K562 (cell line): ENCODE data around the gene JPT1. TPM values are rescaled to one million over a fixed set of nuclear protein-coding genes. Genes with fewer than 3 reads are reported as not detected.

ENCODE experiments used
- BMI1 ChIP-seq: fragments of 150-350 bp; IDR thresholded peaks from 2 replicates; pipeline ENCODE4 v1.6.1; 2014; ENCODE audit warnings: low read length
- CHAMP1 ChIP-seq: fragments of 450-650 bp; IDR thresholded peaks from 2 replicates; pipeline ENCODE4 v1.6.1; 2016; ENCODE audit warnings: mild to moderate bottlenecking
- CHCHD3 ChIP-seq: fragments of 250-450 bp; sonication (Bioruptor Pico); IDR thresholded peaks from 2 replicates; pipeline ENCODE4 v2.1.2; 2022; ENCODE audit warnings: mild to moderate bottlenecking
- DPF2 ChIP-seq: fragments of 450-650 bp; IDR thresholded peaks from 2 replicates; pipeline ENCODE4 v1.6.1; 2016
- GABPA ChIP-seq: fragments of 200-800 bp; sonication (Bioruptor generic); conservative IDR thresholded peaks from 2 replicates; pipeline ENCODE4 v1.6.1; 2016; ENCODE audit warnings: low read depth, missing genetic modification characterization, missing compliant biosample characterization
- HNRNPL ChIP-seq: fragments of 200-400 bp; formaldehyde crosslinking; IDR thresholded peaks from 2 replicates; pipeline ENCODE4 v1.6.1; 2017; ENCODE audit warnings: low read depth, mild to moderate bottlenecking, low read length
- KAT7 ChIP-seq: sonication (generic); formaldehyde crosslinking; IDR thresholded peaks from 2 replicates; pipeline ENCODE4 v1.8.0; 2022; ENCODE audit warnings: missing genetic modification reagents, mild to moderate bottlenecking, borderline replicate concordance
- KDM5B ChIP-seq: fragments of 200-600 bp; sonication (generic); IDR thresholded peaks from 2 replicates; pipeline ENCODE4 v1.6.1; 2012; ENCODE audit warnings: low read depth, mild to moderate bottlenecking, moderate library complexity, low read length, control low read depth, inconsistent platforms; ENCODE audit not compliant: insufficient replicate concordance
- NFIX ChIP-seq: fragments of 250-450 bp; sonication (Bioruptor Pico); IDR thresholded peaks from 2 replicates; pipeline ENCODE4 v1.4.0; 2020; ENCODE audit warnings: low read depth, mild to moderate bottlenecking, moderate library complexity
- PML ChIP-seq: IDR thresholded peaks from 2 replicates; pipeline ENCODE4 v1.6.1; 2012; ENCODE audit warnings: low read length, inconsistent platforms
- SAP30 ChIP-seq: fragments of 200-600 bp; sonication (generic); IDR thresholded peaks from 2 replicates; pipeline ENCODE4 v1.6.1; 2012; ENCODE audit warnings: borderline replicate concordance, low read depth, mild to moderate bottlenecking, moderate library complexity, low read length, control low read depth, inconsistent platforms; ENCODE audit not compliant: insufficient read depth, poor library complexity, severe bottlenecking
- SMARCE1 ChIP-seq: fragments of 450-650 bp; IDR thresholded peaks from 2 replicates; pipeline ENCODE4 v1.7.1; 2016; ENCODE audit warnings: mild to moderate bottlenecking
- TEAD2 ChIP-seq: fragments of 450-650 bp; IDR thresholded peaks from 2 replicates; pipeline ENCODE4 v1.6.1; 2016; ENCODE audit warnings: missing genetic modification characterization, control low read depth, missing compliant biosample characterization
- ZBTB7A ChIP-seq: IDR thresholded peaks from 2 replicates; pipeline ENCODE4 v1.6.1; 2011; ENCODE audit warnings: low read depth, mild to moderate bottlenecking, low read length, moderate library complexity, borderline replicate concordance; ENCODE audit not compliant: control insufficient read depth
- ZKSCAN8 ChIP-seq: fragments of 200-800 bp; sonication (Bioruptor generic); IDR thresholded peaks from 2 replicates; pipeline ENCODE4 v1.6.1; 2016; ENCODE audit warnings: missing genetic modification characterization, missing compliant biosample characterization
- ZNF134 ChIP-seq: fragments of 250-450 bp; sonication (Bioruptor Pico); conservative IDR thresholded peaks from 2 replicates; pipeline ENCODE4 v1.4.0; 2020
- ZNF197 ChIP-seq: fragments of 200-800 bp; sonication (Bioruptor generic); IDR thresholded peaks from 2 replicates; pipeline ENCODE4 v1.6.1; 2016; ENCODE audit warnings: low read depth, missing genetic modification characterization, missing compliant biosample characterization
- polyA plus RNA-seq, 8 experiments: library from polyadenylated mRNA; depleted of rRNA in 4 of 8; stranded (reverse) in 5 of 8; unstranded in 3 of 8; fragments of >200 nt; fragmentation: Nextera tagmentation in 2 of 8; fragmentation: Illumina TruSeq in 1 of 8; extraction: Ambion mirVana in 2 of 8; extraction: Trizol in 1 of 8; gene quantifications; 2 replicates each; pipeline versions ENCODE4 v1.2.1 to v1.2.3, GENCODE V29; 2011 to 2014; ENCODE audit warnings: inconsistent platforms in 1 of 8, missing spikeins in 1 of 8
- total RNA-seq, 7 experiments: library from RNA; depleted of rRNA in 6 of 7; stranded (reverse); fragments of >200 nt in 6 of 7; fragmentation: Illumina TruSeq in 2 of 7; extraction: Trizol in 2 of 7; gene quantifications; 2 replicates each; pipeline versions ENCODE4 v1.2.1 to v1.2.3, GENCODE V29; 2011 to 2021; ENCODE audit warnings: low replicate concordance in 1 of 7
- TF ChIP-seq, protein P1 (sequence below): fragments of 250-450 bp; sonication (Bioruptor Pico); IDR thresholded peaks from 2 replicates; pipeline ENCODE4 v1.8.0; 2021; ENCODE audit warnings: mild to moderate bottlenecking, moderate library complexity
- TF ChIP-seq, protein P2 (sequence below), 2 experiments: fragments of 450-650 bp in 1 of 2; sonication (generic) in 1 of 2; formaldehyde crosslinking in 1 of 2; IDR thresholded peaks in 1 of 2; conservative IDR thresholded peaks in 1 of 2; 2 replicates each; pipeline versions ENCODE4 v1.6.1 to v1.8.1; 2016 to 2023; ENCODE audit warnings: mild to moderate bottlenecking in 2 of 2, moderate library complexity in 2 of 2, inconsistent platforms in 1 of 2, missing genetic modification reagents in 1 of 2
- TF ChIP-seq, protein P3 (sequence below): fragments of 450-650 bp; IDR thresholded peaks from 2 replicates; pipeline ENCODE4 v1.6.1; 2016; ENCODE audit warnings: antibody characterized with exemption
- TF ChIP-seq, protein P4 (sequence below): fragments of 250-450 bp; sonication (Bioruptor Pico); IDR thresholded peaks from 2 replicates; pipeline ENCODE4 v1.5.0; 2021; ENCODE audit warnings: mild to moderate bottlenecking, borderline replicate concordance

Gene JPT1
- total and polyA plus RNA-seq, 9 of the 15 experiments (the other 6 are each of a cell fraction or from before 2014, with no cell fraction given), result 56.7 to 292 (median 144) TPM

DNA sequence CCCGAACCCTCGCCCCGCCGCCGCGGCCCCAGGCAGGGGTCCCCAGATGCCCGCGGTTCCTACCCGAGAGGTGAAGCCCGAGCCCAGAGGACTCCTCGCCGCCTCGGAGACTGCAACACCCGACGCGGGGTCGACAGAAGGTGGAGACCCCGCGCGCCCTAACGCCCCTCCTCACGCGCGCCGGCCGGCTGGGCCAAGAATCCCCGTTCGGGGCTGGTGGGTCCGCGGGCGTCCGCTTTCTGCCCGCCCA, 27.9 kb upstream of the JPT1 start (continued):
- TF ChIP-seq ZBTB7A (peak; percentile 80; the same call in 1 of the 2 replicates), BMI1 (no peak), SAP30 (peak; percentile 63), NFIX (CRISPR knock-in tag) (no peak), ZNF197 (CRISPR knock-in tag) (no peak), KAT7 (peak; percentile 98; the same call in 1 of the 2 replicates), CHAMP1 (no peak), ZKSCAN8 (CRISPR knock-in tag) (no peak), PML (no peak), ZNF134 (no peak), CHCHD3 (CRISPR knock-in tag) (no peak), SMARCE1 (no peak), DPF2 (no peak), GABPA (tag) (no peak), HNRNPL (peak; percentile 57; the same call in 1 of the 2 replicates), TEAD2 (tag) (no peak), KDM5B (peak; percentile 4)
- TF ChIP-seq, protein P1, sequence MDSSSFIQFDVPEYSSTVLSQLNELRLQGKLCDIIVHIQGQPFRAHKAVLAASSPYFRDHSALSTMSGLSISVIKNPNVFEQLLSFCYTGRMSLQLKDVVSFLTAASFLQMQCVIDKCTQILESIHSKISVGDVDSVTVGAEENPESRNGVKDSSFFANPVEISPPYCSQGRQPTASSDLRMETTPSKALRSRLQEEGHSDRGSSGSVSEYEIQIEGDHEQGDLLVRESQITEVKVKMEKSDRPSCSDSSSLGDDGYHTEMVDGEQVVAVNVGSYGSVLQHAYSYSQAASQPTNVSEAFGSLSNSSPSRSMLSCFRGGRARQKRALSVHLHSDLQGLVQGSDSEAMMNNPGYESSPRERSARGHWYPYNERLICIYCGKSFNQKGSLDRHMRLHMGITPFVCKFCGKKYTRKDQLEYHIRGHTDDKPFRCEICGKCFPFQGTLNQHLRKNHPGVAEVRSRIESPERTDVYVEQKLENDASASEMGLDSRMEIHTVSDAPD (CRISPR knock-in tag), result no peak
- TF ChIP-seq, protein P2, sequence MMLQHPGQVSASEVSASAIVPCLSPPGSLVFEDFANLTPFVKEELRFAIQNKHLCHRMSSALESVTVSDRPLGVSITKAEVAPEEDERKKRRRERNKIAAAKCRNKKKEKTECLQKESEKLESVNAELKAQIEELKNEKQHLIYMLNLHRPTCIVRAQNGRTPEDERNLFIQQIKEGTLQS (IDR thresholded peaks at IDR 0.05), result no peak
- TF ChIP-seq, protein P2 (CRISPR knock-in tag; conservative IDR thresholded peaks at IDR 0.05), result no peak
- TF ChIP-seq, protein P3, sequence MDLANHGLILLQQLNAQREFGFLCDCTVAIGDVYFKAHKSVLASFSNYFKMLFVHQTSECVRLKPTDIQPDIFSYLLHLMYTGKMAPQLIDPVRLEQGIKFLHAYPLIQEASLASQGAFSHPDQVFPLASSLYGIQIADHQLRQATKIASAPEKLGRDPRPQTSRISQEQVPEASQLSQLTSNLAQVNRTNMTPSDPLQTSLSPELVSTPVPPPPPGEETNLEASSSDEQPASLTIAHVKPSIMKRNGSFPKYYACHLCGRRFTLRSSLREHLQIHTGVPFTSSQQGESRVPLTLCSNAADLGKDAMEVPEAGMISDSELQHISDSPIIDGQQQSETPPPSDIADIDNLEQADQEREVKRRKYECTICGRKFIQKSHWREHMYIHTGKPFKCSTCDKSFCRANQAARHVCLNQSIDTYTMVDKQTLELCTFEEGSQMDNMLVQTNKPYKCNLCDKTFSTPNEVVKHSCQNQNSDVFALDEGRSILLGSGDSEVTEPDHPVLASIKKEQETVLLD, result no peak
- TF ChIP-seq, protein P4, sequence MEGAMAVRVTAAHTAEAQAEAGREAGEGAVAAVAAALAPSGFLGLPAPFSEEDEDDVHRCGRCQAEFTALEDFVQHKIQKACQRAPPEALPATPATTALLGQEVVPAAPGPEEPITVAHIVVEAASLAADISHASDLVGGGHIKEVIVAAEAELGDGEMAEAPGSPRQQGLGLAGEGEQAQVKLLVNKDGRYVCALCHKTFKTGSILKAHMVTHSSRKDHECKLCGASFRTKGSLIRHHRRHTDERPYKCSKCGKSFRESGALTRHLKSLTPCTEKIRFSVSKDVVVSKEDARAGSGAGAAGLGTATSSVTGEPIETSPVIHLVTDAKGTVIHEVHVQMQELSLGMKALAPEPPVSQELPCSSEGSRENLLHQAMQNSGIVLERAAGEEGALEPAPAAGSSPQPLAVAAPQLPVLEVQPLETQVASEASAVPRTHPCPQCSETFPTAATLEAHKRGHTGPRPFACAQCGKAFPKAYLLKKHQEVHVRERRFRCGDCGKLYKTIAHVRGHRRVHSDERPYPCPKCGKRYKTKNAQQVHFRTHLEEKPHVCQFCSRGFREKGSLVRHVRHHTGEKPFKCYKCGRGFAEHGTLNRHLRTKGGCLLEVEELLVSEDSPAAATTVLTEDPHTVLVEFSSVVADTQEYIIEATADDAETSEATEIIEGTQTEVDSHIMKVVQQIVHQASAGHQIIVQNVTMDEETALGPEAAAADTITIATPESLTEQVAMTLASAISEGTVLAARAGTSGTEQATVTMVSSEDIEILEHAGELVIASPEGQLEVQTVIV (CRISPR knock-in tag), result no peak
